Astrocyte of the cerebellum (primary cell): ENCODE results near the gene TUBA1C.
"Not testable (repeated sequence)": the region's sequence is repeated elsewhere in the genome, so short reads cannot be mapped to it uniquely, and the experiment has no call there.

Source experiments
- DNase-seq: peaks from one replicate; pipeline ENCODE4 v3.0.0-alpha.2; 2011; ENCODE audit warnings: low read depth
- H3K4me3 ChIP-seq: 2 replicates; pipeline ENCODE4 v1.5.1; 2011; ENCODE audit warnings: mild to moderate bottlenecking, low read depth, low read length, moderate library complexity
- in situ Hi-C: cut with HindIII; loops from 2 replicates; pipeline ENCODE4 v1.10.0; 2017; ENCODE audit warnings: low sequenced_read_pairs
- TF ChIP-seq, protein P1 (sequence below): IDR thresholded peaks from 2 replicates; pipeline ENCODE4 v1.5.1; 2012; ENCODE audit warnings: low read length, low read depth, moderate library complexity, mild to moderate bottlenecking; ENCODE audit errors: missing control alignments

The TUBA1C gene

GRCh38 chr12:49276304-49277290 lies 11.7 kb downstream of the TUBA1C start:
- DNase-seq = no peak
- in situ Hi-C loops = no loop called here
- TF ChIP-seq, protein P1, sequence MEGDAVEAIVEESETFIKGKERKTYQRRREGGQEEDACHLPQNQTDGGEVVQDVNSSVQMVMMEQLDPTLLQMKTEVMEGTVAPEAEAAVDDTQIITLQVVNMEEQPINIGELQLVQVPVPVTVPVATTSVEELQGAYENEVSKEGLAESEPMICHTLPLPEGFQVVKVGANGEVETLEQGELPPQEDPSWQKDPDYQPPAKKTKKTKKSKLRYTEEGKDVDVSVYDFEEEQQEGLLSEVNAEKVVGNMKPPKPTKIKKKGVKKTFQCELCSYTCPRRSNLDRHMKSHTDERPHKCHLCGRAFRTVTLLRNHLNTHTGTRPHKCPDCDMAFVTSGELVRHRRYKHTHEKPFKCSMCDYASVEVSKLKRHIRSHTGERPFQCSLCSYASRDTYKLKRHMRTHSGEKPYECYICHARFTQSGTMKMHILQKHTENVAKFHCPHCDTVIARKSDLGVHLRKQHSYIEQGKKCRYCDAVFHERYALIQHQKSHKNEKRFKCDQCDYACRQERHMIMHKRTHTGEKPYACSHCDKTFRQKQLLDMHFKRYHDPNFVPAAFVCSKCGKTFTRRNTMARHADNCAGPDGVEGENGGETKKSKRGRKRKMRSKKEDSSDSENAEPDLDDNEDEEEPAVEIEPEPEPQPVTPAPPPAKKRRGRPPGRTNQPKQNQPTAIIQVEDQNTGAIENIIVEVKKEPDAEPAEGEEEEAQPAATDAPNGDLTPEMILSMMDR = no peak
- no peak overlapping the region for H3K4me3 ChIP-seq

GRCh38 chr12:49277466-49277865 lies 12.6 kb downstream of the TUBA1C start:
- DNase-seq = no peak
- in situ Hi-C loops = no loop called here
- TF ChIP-seq, protein P1 = no peak
- H3K4me3 ChIP-seq = no peak overlapping the region

- TF ChIP-seq, protein P1 = no peak
- in situ Hi-C loops = no loop called here
- no peak overlapping the region for H3K4me3 ChIP-seq
- DNase-seq = no peak
Measured at GRCh38 chr12:49279706-49280159, 14.9 kb downstream of the TUBA1C start.

DNA sequence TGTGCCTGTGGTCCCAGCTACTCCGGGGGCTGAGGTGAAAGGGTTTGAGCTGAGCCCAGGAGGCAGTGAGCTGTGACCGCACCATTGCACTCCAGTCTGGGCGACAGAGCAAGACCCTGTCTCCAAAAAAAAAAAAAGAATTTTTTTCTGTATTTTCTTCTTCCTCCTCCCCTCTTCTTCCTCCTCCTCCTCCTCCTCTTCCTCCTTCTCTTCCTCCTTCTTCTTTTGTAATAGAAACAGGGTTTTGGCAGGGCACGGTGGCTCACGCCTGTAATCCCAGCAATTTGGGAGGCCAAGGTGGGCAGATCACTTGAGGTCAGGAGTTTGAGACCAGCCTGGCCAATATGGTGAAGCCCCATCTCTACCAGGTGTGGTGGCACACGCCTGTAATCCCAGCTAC lies 15.7 kb downstream of the TUBA1C start:
- in situ Hi-C loops, H3K4me3 ChIP-seq, DNase-seq: not testable (repeated sequence)

DNA sequence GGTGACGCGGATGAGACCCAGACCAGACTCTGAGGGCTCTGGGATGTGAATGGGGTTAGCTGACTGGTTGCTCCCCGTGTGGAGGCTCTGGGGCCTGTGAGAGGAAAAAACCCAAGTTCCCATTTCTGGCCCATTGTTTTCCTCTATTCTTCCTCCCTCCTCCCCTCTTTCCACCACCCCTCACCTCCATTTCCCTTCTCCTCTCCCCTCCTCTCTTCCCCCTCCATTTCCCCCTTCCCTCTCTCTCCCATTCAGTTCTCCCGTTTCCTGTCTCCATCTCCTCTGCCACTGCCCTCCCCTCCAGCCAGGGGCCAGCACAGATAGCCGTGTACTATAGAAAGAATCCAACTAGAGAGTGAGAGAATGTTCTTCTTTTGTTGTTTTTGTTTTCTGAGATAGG lies 17.4 kb downstream of the TUBA1C start:
- H3K4me3 ChIP-seq = no peak overlapping the region
- TF ChIP-seq, protein P1 = no peak
- in situ Hi-C loops = no loop called here
- no peak for DNase-seq

DNA sequence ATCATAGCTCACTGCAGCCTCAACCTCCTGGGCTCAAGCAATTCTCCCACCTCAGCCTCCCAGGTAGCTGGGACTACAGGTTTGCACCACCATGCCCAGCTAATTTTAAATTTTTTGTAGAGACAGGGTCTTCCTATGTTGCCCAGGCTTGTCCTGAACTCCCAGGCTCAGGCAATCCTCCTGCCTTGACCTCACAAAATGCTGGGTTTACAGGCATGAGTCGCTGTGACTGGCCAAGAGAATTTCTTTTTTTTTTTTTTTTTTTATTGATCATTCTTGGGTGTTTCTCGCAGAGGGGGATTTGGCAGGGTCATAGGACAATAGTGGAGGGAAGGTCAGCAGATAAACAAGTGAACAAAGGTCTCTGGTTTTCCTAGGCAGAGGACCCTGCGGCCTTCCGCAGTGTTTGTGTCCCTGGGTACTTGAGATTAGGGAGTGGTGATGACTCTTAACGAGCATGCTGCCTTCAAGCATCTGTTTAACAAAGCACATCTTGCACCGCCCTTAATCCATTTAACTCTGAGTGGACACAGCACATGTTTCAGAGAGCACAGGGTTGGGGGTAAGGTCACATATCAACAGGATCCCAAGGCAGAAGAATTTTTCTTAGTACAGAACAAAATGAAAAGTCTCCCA lies 18.0 kb downstream of the TUBA1C start:
- H3K4me3 ChIP-seq, DNase-seq, in situ Hi-C loops: not testable (repeated sequence)

DNA sequence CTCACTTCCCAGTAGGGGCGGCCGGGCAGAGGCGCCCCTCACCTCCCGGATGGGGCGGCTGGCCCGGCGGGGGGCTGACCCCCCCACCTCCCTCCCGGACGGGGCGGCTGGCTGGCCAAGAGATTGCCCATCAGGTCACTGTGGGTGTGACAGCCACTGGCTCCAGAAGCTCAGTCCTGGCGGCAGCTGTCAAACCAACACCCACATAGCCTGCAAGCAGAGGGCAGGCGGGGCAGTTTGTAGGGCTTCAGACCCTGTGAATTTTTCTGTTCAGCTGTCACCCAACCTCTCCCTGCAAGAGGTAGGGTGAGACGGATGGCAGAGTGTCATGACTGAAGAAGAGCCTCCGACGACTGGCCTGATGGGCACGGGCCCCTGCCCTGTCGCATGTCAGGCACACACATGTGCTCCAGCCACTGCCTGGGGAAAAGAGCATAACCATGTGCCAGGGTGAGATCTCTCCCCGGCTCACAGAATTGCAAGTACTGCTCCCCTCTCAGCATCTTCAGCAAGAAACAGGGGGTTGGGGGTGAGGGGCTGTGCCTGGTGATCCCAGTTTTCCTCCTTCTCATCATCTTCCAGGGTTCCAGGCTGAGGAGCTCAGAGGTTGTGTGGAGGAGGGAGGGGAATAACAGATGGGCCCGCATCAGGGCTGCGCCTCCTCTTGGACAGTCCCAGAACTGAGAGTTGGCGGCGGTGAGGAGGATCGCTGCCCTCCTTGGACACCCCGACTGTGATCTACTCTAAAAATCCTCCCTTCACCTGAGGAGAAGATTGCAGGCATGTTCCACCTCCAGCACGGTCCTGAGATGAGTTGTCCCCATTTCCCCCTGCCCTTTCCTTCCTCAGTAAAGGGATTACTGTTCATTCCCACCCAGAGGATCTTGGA lies 18.9 kb downstream of the TUBA1C start:
- no peak for DNase-seq
- no peak overlapping the region for H3K4me3 ChIP-seq
- TF ChIP-seq, protein P1 = no peak
- in situ Hi-C loops = no loop called here
